Measurements from ENCODE around the gene APBB1IP.

GRCh38 chr10:26486304-26486703 lies 48.2 kb downstream of the APBB1IP start:
- no peak for TF ChIP-seq CTCF (IDR thresholded peaks at IDR 0.05)
- no peak for TF ChIP-seq POLR2AphosphoS5 (IDR thresholded peaks at IDR 0.05)
- no peak for TF ChIP-seq POLR2A (IDR thresholded peaks at IDR 0.05; ENCODE audit: low read depth)
- no peak for TF ChIP-seq EP300 (IDR thresholded peaks at IDR 0.05)

Measured in esophagus muscularis mucosa (tissue), 4 donors.